GM19238 (cell line): ENCODE data around the gene LENEP.

ENCODE experiments used
- DNase-seq: peaks from one replicate; pipeline ENCODE4 v3.0.0; 2011; ENCODE audit warnings: low spot score; ENCODE audit not compliant: insufficient read length

LENEP gene

GRCh38 chr1:155026154-155026553, 32.8 kb downstream of the LENEP start:
- no peak for DNase-seq

- DNase-seq = no peak
Measured at GRCh38 chr1:155026588-155026987, 33.2 kb downstream of the LENEP start.

- DNase-seq = no peak
Measured at GRCh38 chr1:155029513-155030242, 36.3 kb downstream of the LENEP start.

- DNase-seq = no peak
Measured at GRCh38 chr1:155030243-155030795, 36.9 kb downstream of the LENEP start.

DNA sequence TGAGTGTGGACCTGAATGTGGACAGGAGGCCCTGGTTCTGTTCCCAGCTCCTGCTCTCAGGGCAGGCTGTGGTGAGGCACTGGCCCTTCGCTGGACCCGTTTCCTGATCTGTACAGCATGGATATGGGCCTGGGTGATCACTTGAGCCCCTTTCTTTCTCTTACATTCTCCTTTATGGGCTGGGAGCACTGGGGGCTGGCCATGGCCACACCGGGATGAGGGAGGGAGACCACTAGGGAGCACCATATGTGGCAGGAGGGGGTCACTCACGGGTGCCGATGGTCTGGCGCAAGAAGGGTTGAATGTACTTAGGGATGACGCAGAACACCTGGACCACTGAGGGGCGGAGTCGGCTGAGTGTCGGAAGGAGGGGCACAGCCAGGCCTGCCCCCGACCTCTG, 37.5 kb downstream of the LENEP start:
- no peak for DNase-seq

DNA sequence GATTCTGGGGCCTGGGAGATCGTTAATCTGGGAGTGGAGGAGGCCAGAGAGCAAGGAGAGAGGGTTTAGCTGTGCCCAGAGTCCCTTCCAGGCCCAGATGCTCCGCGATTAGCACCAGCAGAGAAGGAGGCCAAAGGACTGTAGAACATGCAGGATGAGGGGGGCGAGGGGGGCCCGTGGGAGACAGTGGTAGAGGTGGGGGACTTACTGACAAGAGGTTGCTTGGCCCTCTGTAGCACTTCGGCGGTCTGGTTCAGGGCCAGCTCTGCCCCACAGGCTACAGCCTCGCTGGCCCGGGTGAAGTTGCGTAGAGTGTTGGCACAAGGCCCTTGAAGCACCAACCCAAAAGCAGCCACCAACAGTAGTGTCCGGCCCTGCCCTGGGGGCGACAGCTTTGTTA, 39.5 kb downstream of the LENEP start:
- no peak for DNase-seq

GRCh38 chr1:155033524-155033923, 40.1 kb downstream of the LENEP start, which contains the start of the genes DCST1 and DCST2:
TSS of gene DCST1 (plus strand) at chr1:155033824. CDS start at chr1:155034037, 213 bp downstream.
TSS of gene DCST2 (minus strand) at chr1:155033781. CDS start at chr1:155033701, 80 bp downstream.
- DNase-seq = no peak

- no peak for DNase-seq
Measured at GRCh38 chr1:155034318-155035208, 41.2 kb downstream of the LENEP start.

DNA sequence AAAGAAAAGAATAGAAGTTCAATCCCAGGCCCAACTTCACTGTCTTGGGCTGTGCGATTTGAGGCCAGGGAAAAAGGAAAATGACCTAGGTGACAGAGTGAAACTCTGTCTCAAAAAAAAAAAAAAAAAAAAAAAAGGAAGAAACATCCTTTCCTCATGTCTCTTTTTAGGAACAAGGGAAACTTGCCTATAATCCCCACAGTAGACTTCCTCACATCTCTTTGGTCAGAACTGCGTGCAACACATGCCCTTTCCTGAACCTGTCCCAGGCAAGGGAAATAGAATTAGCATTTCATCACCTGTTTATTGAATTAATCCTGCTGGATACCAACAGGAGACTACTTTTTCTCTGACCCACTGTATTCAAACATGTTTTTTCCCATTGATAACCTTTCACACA, 42.5 kb downstream of the LENEP start:
- no peak for DNase-seq

DNA sequence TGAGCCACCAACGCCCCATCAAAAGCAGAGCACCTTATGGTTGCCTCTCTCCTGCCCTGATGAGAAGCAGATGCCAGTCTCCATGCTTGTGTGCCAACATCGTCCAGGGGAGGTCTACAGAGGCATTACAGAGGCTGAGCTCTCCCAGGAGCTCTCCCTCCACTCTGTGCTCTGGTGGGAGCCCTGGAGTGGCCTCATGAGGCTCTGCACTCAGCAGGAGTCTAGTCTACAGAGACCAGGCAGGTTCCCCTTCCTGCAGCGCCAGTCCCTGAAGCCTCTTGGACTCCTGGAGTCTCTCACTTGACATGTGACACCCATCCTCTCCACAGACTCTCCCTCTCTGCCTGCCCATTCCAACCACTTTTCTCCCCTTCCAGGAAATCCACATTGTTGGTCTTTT, 43.7 kb downstream of the LENEP start:
- DNase-seq = no peak

DNA sequence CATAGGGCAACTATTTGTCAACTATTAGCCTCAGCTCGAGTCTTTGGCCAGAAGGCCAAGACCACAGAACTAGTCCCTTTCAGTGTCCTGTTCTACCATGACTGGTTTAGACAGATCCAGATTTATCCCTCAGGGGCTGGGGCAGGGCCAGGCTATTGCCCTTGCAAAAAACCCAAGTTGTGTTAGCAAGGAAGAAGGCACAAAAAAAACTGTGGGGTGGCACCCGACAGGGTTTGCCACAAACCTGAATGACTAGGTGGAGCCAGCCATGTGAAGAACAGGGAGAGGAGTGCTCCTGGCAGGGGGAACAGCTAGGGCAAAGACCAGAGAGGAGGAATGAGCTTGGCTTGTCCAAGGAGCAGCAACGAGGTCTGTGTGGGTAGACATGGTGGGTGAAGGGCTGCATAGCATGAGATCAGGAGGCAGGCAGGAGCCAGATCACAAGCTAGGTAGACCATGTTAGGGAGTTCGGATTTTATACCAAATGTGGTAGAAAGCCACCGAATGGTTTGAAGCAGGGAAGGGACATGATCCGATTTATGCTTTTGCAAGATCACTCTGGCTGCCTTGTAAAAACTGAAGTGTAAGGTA, 44.6 kb downstream of the LENEP start:
- no peak for DNase-seq

- DNase-seq = no peak
Measured at GRCh38 chr1:155038602-155039307, 45.4 kb downstream of the LENEP start.

DNA sequence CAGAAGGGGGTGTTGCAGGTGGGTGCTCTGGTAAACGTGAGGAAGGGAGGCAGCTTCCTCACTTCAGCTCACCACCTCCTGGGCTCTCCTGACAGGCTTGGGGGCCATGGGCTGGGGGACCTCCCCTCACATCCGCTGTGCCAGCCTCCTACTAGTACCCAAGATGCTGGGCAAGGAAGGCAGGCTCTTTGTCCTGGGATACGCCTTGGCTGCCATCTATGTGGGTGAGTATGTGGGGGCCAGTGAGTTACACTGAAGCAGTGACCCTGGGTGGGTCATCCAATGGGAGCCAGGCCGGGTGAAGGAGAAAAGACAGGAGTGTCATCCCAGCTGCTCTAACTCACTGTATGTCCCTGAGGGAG, 45.9 kb downstream of the LENEP start:
- no peak for DNase-seq

DNA sequence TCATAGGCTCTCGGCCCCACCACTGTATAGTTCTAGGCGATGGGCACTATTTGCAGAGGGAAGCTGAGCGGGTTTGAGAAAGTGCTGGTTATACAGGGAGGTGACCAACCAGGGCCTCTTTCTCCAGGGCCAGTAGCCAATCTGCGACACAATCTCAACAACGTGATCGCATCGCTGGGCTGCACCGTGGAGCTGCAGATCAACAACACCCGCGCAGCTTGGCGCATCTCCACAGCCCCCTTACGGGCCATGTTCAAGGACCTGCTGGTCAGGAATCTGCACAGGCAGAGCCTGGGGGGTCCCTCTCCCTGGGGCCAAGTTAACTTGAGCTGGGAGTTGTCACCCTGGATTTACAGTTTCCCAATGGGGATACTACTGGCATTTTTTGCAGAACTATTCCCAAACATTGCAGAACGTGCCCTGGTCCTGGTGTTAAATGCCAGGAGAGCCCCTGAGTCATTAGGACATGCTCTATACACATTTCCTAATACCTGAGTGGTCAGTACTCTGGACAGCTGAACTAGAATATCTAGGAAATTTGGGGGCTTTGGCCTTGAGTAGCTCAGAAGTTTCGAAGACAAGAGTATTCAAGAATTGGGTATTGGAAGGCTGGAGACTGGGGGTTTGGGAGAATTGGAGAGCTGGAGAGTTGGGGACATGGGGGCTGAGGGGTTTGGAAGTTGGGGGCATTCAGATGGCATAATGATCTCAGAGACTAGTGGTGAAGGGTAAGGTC, 47.1 kb downstream of the LENEP start:
- no peak for DNase-seq

- no peak for DNase-seq
Measured at GRCh38 chr1:155042789-155043188, 49.4 kb downstream of the LENEP start.

DNA sequence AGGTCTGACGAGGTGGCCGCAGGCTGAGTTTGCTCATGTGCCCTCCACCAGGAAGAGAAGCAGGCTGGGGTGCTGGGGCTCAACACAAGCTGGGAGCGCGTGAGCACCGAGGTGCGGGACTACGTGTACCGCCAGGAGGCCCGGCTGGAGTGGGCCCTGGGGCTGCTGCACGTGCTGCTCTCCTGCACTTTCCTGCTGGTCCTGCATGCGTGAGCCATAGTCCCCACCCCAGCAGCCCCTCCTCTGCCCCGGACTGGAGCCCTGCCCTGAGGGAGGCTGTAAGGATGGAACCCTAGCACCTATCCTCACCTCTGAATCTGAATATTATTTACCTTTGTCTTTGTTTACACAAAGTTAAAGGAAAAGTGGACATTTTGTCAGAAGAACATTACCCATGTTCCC, 49.9 kb downstream of the LENEP start:
- no peak for DNase-seq

DNA sequence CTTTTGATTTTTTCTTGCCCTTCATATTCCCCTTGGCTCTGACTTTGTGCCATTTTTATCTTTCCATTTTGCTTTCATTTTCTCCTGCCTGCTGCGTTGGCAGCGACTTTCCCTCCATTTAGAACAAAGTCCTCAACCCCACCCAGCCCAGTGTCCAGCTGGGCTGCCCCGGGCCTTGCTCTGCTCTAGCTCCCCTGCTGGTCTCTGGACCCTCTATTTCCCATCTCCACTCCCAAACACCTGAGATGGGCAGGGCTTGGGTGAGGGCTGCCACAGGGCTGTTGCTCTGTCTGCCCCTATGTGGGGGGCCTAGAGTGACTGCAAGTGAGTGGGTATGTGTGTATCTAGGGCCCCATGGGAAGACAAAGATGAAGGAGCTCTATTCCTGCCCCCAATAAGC, 50.4 kb downstream of the LENEP start:
- DNase-seq = no peak
